CD4-positive, CD25-positive, alpha-beta regulatory T cell (primary cell): ENCODE results near the gene AOPEP. TPM values are rescaled to one million over a fixed set of nuclear protein-coding genes. Genes with fewer than 3 reads are reported as not detected.

ENCODE experiments used
- ATAC-seq, 2 donors: fragments of 150-1000 bp; cut with Tn5 transposase; one replicate each; pipeline ENCODE4 v1.10.0; 2021; ENCODE audit warnings: low read depth in 2 of 2, moderate number of reproducible peaks in 2 of 2, moderate library complexity in 1 of 2
- DNase-seq, 3 donors: peaks; one replicate each; pipeline versions ENCODE4 v3.0.0 to v3.0.0-alpha.2; 2012 to 2022; ENCODE audit warnings: mixed read lengths in 1 of 3
- H3K27ac ChIP-seq: one replicate; pipeline ENCODE4 v1.7.0; 2013; ENCODE audit warnings: mild to moderate bottlenecking, low read length; ENCODE audit not compliant: insufficient read depth, poor library complexity, severe bottlenecking
- H3K27me3 ChIP-seq: one replicate; pipeline ENCODE4 v1.7.0; 2013; ENCODE audit warnings: low read length; ENCODE audit not compliant: control insufficient read depth, insufficient read depth
- H3K36me3 ChIP-seq: one replicate; pipeline ENCODE4 v1.7.0; 2013; ENCODE audit warnings: mild to moderate bottlenecking, low read length, moderate library complexity; ENCODE audit not compliant: control insufficient read depth, insufficient read depth
- H3K4me1 ChIP-seq: 2 replicates; pipeline ENCODE4 v1.7.0; 2013; ENCODE audit warnings: mild to moderate bottlenecking, low read length; ENCODE audit not compliant: insufficient read depth, control insufficient read depth, poor library complexity, severe bottlenecking
- H3K4me3 ChIP-seq: one replicate; pipeline ENCODE4 v1.7.0; 2013; ENCODE audit warnings: low read depth, mild to moderate bottlenecking, low read length, moderate library complexity
- H3K9me3 ChIP-seq, 2 experiments: 1 replicate in 1 of 2; 2 replicates in 1 of 2; pipeline ENCODE4 v1.7.0; 2013; ENCODE audit warnings: low read length in 2 of 2, mild to moderate bottlenecking in 1 of 2, moderate library complexity in 1 of 2; ENCODE audit not compliant: control insufficient read depth in 2 of 2
- H3K27ac Mint-ChIP-seq, 3 donors: one replicate each; pipeline ENCODE4 v1.8.0; 2020 to 2022; ENCODE audit warnings: mild to moderate bottlenecking in 3 of 3, mixed read lengths in 3 of 3, moderate library complexity in 2 of 3
- H3K27me3 Mint-ChIP-seq: one replicate; pipeline ENCODE4 v1.8.0; 2022; ENCODE audit warnings: mild to moderate bottlenecking, mixed read lengths
- H3K36me3 Mint-ChIP-seq: one replicate; pipeline ENCODE4 v1.8.0; 2020; ENCODE audit warnings: mixed read lengths
- H3K4me1 Mint-ChIP-seq, 4 donors: one replicate each; pipeline ENCODE4 v1.8.0; 2020 to 2022; ENCODE audit warnings: mixed read lengths in 4 of 4, mild to moderate bottlenecking in 1 of 4
- H3K4me3 Mint-ChIP-seq, 4 donors: one replicate each; pipeline ENCODE4 v1.8.0; 2020 to 2022; ENCODE audit warnings: mild to moderate bottlenecking in 4 of 4, mixed read lengths in 4 of 4, moderate library complexity in 3 of 4
- H3K9me3 Mint-ChIP-seq, 7 donors: one replicate each; pipeline ENCODE4 v1.8.0; 2020 to 2022; ENCODE audit warnings: mixed read lengths in 7 of 7, mild to moderate bottlenecking in 3 of 7, moderate library complexity in 2 of 7
- polyA plus RNA-seq, 4 donors: library from polyadenylated mRNA; unstranded; fragments of 300-500 nt; fragmentation: Illumina TruSeq; gene quantifications; one replicate each; pipeline ENCODE4 v1.2.3, GENCODE V29; 2021
- total RNA-seq: library from RNA; stranded (reverse); gene quantifications from one replicate; pipeline ENCODE4 v1.2.3, GENCODE V29; 2022

AOPEP gene
- total and polyA plus RNA-seq, 5 donors from 2014 or later: 4.6 to 12.9 (median 6.4) TPM

GRCh38 chr9:95074632-95075031 is 348.1 kb downstream of the AOPEP start:
- ATAC-seq (no peak), DNase-seq (no peak)
- Mint-ChIP-seq H3K4me3 (no peak overlapping the region), H3K9me3 (no peaks in the 10 kb centered on the region), H3K27me3 (no peaks in the 10 kb centered on the region), H3K27ac (no peak overlapping the region), H3K36me3 (peaks cover 3% of the 10 kb centered on the region), H3K4me1 (peaks cover 0 to 2% (median 0%) of the 10 kb centered on the region in 4 donors)
- no peaks in the 10 kb centered on the region for H3K4me1 ChIP-seq
- no peak overlapping the region for H3K27ac ChIP-seq
- H3K36me3 ChIP-seq: no peaks in the 10 kb centered on the region
- H3K27me3 ChIP-seq: no peaks in the 10 kb centered on the region
- no peak overlapping the region for H3K4me3 ChIP-seq
- no peaks in the 10 kb centered on the region for H3K9me3 ChIP-seq

- no peak for DNase-seq
- Mint-ChIP-seq H3K36me3 (peaks cover 3% of the 10 kb centered on the region), H3K4me3 (no peak overlapping the region), H3K9me3 (no peaks in the 10 kb centered on the region), H3K27me3 (no peaks in the 10 kb centered on the region), H3K27ac (no peak overlapping the region), H3K4me1 (peaks cover 0 to 2% (median 0%) of the 10 kb centered on the region in 4 donors)
- no peak for ATAC-seq
- Histone ChIP-seq H3K27ac (no peak overlapping the region), H3K9me3 (no peaks in the 10 kb centered on the region), H3K4me3 (no peak overlapping the region), H3K36me3 (no peaks in the 10 kb centered on the region), H3K4me1 (no peaks in the 10 kb centered on the region), H3K27me3 (no peaks in the 10 kb centered on the region)
These were observed 349.2 kb downstream of the AOPEP start for GRCh38 chr9:95075700-95076099.

GRCh38 chr9:95076696-95077052 is 350.2 kb downstream of the AOPEP start:
- no peak overlapping the region for H3K4me3 Mint-ChIP-seq
- H3K9me3 Mint-ChIP-seq: no peaks in the 10 kb centered on the region
- peaks cover 0 to 2% (median 0%) of the 10 kb centered on the region in 4 donors for H3K4me1 Mint-ChIP-seq
- no peak overlapping the region for H3K4me3 ChIP-seq
- H3K27ac ChIP-seq: no peak overlapping the region
- DNase-seq (no peak), ATAC-seq (no peak)
- no peaks in the 10 kb centered on the region for H3K4me1 ChIP-seq
- no peaks in the 10 kb centered on the region for H3K27me3 Mint-ChIP-seq
- H3K36me3 Mint-ChIP-seq: peaks cover 8% of the 10 kb centered on the region
- no peaks in the 10 kb centered on the region for H3K36me3 ChIP-seq
- H3K27me3 ChIP-seq: no peaks in the 10 kb centered on the region
- no peaks in the 10 kb centered on the region for H3K9me3 ChIP-seq
- no peak overlapping the region for H3K27ac Mint-ChIP-seq

- no peak overlapping the region for H3K4me3 Mint-ChIP-seq
- H3K36me3 Mint-ChIP-seq: peaks cover 12% of the 10 kb centered on the region
- H3K9me3 Mint-ChIP-seq: no peaks in the 10 kb centered on the region
These were observed 350.7 kb downstream of the AOPEP start for GRCh38 chr9:95077053-95077765.

GRCh38 chr9:95077766-95078370 is 351.4 kb downstream of the AOPEP start:
- ATAC-seq: no peak
- Mint-ChIP-seq H3K27ac (no peak overlapping the region), H3K27me3 (no peaks in the 10 kb centered on the region), H3K4me1 (peaks cover 0 to 2% (median 0%) of the 10 kb centered on the region in 4 donors), H3K9me3 (no peaks in the 10 kb centered on the region), H3K36me3 (peaks cover 12% of the 10 kb centered on the region), H3K4me3 (no peak overlapping the region)
- H3K4me1 ChIP-seq: no peaks in the 10 kb centered on the region
- H3K9me3 ChIP-seq: no peaks in the 10 kb centered on the region
- H3K27me3 ChIP-seq: no peaks in the 10 kb centered on the region
- no peak for DNase-seq
- H3K36me3 ChIP-seq: no peaks in the 10 kb centered on the region
- no peak overlapping the region for H3K27ac ChIP-seq
- no peak overlapping the region for H3K4me3 ChIP-seq

More at GRCh38 chr9:95077053-95077765, 350.7 kb downstream of the AOPEP start:
- H3K27ac ChIP-seq: no peak overlapping the region
- H3K27ac Mint-ChIP-seq: no peak overlapping the region
- H3K4me3 ChIP-seq: no peak overlapping the region
- H3K4me1 Mint-ChIP-seq: peaks cover 0 to 2% (median 0%) of the 10 kb centered on the region in 4 donors
- ATAC-seq: no peak
- H3K4me1 ChIP-seq: no peaks in the 10 kb centered on the region
- H3K27me3 ChIP-seq: no peaks in the 10 kb centered on the region
- DNase-seq: no peak
- no peaks in the 10 kb centered on the region for H3K27me3 Mint-ChIP-seq
- no peaks in the 10 kb centered on the region for H3K36me3 ChIP-seq
- no peaks in the 10 kb centered on the region for H3K9me3 ChIP-seq

GRCh38 chr9:95078511-95078910 is 352.0 kb downstream of the AOPEP start:
- ATAC-seq (no peak), DNase-seq (no peak)
- no peak overlapping the region for H3K4me3 Mint-ChIP-seq
- H3K9me3 ChIP-seq: no peaks in the 10 kb centered on the region
- H3K27ac Mint-ChIP-seq: no peak overlapping the region
- H3K9me3 Mint-ChIP-seq: no peaks in the 10 kb centered on the region
- peaks cover 0 to 2% (median 0%) of the 10 kb centered on the region in 4 donors for H3K4me1 Mint-ChIP-seq
- no peaks in the 10 kb centered on the region for H3K36me3 ChIP-seq
- peaks cover 12% of the 10 kb centered on the region for H3K36me3 Mint-ChIP-seq
- H3K27ac ChIP-seq: no peak overlapping the region
- H3K4me1 ChIP-seq: no peaks in the 10 kb centered on the region
- no peaks in the 10 kb centered on the region for H3K27me3 ChIP-seq
- H3K27me3 Mint-ChIP-seq: no peaks in the 10 kb centered on the region
- H3K4me3 ChIP-seq: no peak overlapping the region

GRCh38 chr9:95078939-95079338 is 352.4 kb downstream of the AOPEP start:
- H3K27ac Mint-ChIP-seq: no peak overlapping the region
- no peak overlapping the region for H3K27ac ChIP-seq
- H3K4me3 Mint-ChIP-seq: no peak overlapping the region
- H3K27me3 Mint-ChIP-seq: no peaks in the 10 kb centered on the region
- DNase-seq: no peak
- H3K27me3 ChIP-seq: no peaks in the 10 kb centered on the region
- H3K9me3 Mint-ChIP-seq: no peaks in the 10 kb centered on the region
- no peaks in the 10 kb centered on the region for H3K9me3 ChIP-seq
- H3K36me3 ChIP-seq: no peaks in the 10 kb centered on the region
- no peaks in the 10 kb centered on the region for H3K4me1 ChIP-seq
- H3K4me3 ChIP-seq: no peak overlapping the region
- H3K4me1 Mint-ChIP-seq: peaks cover 0 to 3% (median under 1%) of the 10 kb centered on the region in 4 donors
- H3K36me3 Mint-ChIP-seq: peaks cover 15% of the 10 kb centered on the region
- no peak for ATAC-seq

- no peaks in the 10 kb centered on the region for H3K9me3 Mint-ChIP-seq
- H3K27me3 Mint-ChIP-seq: no peaks in the 10 kb centered on the region
- H3K27me3 ChIP-seq: no peaks in the 10 kb centered on the region
- no peak overlapping the region for H3K27ac ChIP-seq
- H3K4me1 Mint-ChIP-seq: peaks cover 0 to 5% (median under 1%) of the 10 kb centered on the region in 4 donors
- ATAC-seq (no peak), DNase-seq (no peak)
- no peaks in the 10 kb centered on the region for H3K4me1 ChIP-seq
- peaks cover 20% of the 10 kb centered on the region for H3K36me3 Mint-ChIP-seq
- no peaks in the 10 kb centered on the region for H3K9me3 ChIP-seq
- no peak overlapping the region for H3K4me3 Mint-ChIP-seq
- H3K36me3 ChIP-seq: no peaks in the 10 kb centered on the region
- no peak overlapping the region for H3K4me3 ChIP-seq
- no peak overlapping the region for H3K27ac Mint-ChIP-seq
These were observed 353.0 kb downstream of the AOPEP start for GRCh38 chr9:95079461-95079860.
